Vagina (tissue), 2 donors: Measurements from ENCODE around the gene ATXN10. TPM values are rescaled to one million over a fixed set of nuclear protein-coding genes. Genes with fewer than 3 reads are reported as not detected.

Experiments
- DNase-seq, 2 donors: peaks; one replicate each; pipeline ENCODE4 v3.0.0-alpha.2; 2017; ENCODE audit errors: extremely low spot score in 2 of 2
- H3K27ac ChIP-seq: fragments of 200-600 bp; sonication (generic); one replicate; pipeline ENCODE4 v1.5.1; 2019
- H3K27me3 ChIP-seq: fragments of 200-600 bp; sonication (generic); one replicate; pipeline ENCODE4 v1.5.1; 2019
- H3K36me3 ChIP-seq, 2 donors: fragments of 200-600 bp; sonication (generic); one replicate each; pipeline ENCODE4 v1.5.1; 2017 to 2019
- H3K4me1 ChIP-seq: fragments of 200-600 bp; sonication (generic); one replicate; pipeline ENCODE4 v1.5.1; 2019
- H3K4me3 ChIP-seq, 2 donors: fragments of 200-600 bp; sonication (generic); 1 replicate in 1 of 2; 2 replicates in 1 of 2; pipeline ENCODE4 v1.5.1; 2016 to 2019
- H3K9me3 ChIP-seq: fragments of 200-600 bp; sonication (generic); one replicate; pipeline ENCODE4 v1.5.1; 2019
- POLR2A ChIP-seq, 2 donors: fragments of 450-650 bp; IDR thresholded peaks; one replicate each; pipeline ENCODE4 v1.6.1; 2017; ENCODE audit warnings: antibody characterized with exemption in 2 of 2, mild to moderate bottlenecking in 2 of 2, moderate library complexity in 2 of 2
- POLR2AphosphoS5 ChIP-seq, 2 donors: sonication (generic); formaldehyde crosslinking; IDR thresholded peaks; one replicate each; pipeline ENCODE4 v1.9.0; 2017; ENCODE audit warnings: antibody characterized with exemption in 2 of 2, mild to moderate bottlenecking in 2 of 2, low read depth in 1 of 2; ENCODE audit not compliant: insufficient read depth in 1 of 2
- intact Hi-C: fragments of 100-400 bp; cut with DNase I; formaldehyde crosslinking; loops from one replicate; pipeline ENCODE4 v1.15.1; 2023
- total RNA-seq: library from RNA; depleted of rRNA; stranded (reverse); fragments of >200 nt; gene quantifications from one replicate; pipeline ENCODE4 v1.2.3, GENCODE V29; 2016
- TF ChIP-seq, protein P1 (sequence below), 3 experiments: fragments of 450-650 bp in 2 of 3; fragments of 200-600 bp in 1 of 3; sonication (generic) in 1 of 3; IDR thresholded peaks; one replicate each; pipeline ENCODE4 v1.5.1; 2017 to 2019; ENCODE audit warnings: antibody characterized with exemption in 3 of 3, mild to moderate bottlenecking in 2 of 3, moderate library complexity in 2 of 3

The ATXN10 gene
- total RNA-seq, 1 donor from 2014 or later, result 116 TPM

DNA sequence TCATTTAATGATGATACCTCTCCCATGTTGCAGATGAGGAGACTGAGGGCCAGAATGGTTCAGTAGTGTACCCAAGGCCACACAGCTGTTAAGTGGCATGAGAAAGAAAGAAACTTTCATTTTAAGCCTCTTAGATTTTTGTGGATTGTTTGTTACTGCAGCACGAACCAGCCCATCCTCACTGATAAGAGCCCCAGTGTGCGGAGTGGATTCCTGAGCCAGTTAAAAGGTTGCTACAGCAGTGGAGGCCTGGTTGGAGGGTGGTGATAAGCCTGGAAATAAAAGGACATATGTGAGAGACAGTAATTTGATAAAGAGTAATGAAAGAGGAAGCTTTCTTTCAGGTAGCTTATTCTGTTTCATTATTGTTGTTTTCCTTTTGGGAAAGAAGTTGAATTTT lies 89.0 kb downstream of the ATXN10 start:
- H3K27ac ChIP-seq, result no peak overlapping the region
- intact Hi-C loops, result no loop called here
- no peaks in the 10 kb centered on the region for H3K9me3 ChIP-seq
- no peak overlapping the region for H3K4me3 ChIP-seq
- H3K36me3 ChIP-seq, result no peaks in the 10 kb centered on the region
- no peaks in the 10 kb centered on the region for H3K27me3 ChIP-seq
- no peak for DNase-seq
- TF ChIP-seq POLR2A (IDR thresholded peaks at IDR 0.05) (no peak), POLR2AphosphoS5 (IDR thresholded peaks at IDR 0.05; ENCODE audit: insufficient read depth in 1 of 2, low read depth in 1 of 2) (no peak)
- TF ChIP-seq, protein P1, sequence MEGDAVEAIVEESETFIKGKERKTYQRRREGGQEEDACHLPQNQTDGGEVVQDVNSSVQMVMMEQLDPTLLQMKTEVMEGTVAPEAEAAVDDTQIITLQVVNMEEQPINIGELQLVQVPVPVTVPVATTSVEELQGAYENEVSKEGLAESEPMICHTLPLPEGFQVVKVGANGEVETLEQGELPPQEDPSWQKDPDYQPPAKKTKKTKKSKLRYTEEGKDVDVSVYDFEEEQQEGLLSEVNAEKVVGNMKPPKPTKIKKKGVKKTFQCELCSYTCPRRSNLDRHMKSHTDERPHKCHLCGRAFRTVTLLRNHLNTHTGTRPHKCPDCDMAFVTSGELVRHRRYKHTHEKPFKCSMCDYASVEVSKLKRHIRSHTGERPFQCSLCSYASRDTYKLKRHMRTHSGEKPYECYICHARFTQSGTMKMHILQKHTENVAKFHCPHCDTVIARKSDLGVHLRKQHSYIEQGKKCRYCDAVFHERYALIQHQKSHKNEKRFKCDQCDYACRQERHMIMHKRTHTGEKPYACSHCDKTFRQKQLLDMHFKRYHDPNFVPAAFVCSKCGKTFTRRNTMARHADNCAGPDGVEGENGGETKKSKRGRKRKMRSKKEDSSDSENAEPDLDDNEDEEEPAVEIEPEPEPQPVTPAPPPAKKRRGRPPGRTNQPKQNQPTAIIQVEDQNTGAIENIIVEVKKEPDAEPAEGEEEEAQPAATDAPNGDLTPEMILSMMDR (IDR thresholded peaks at IDR 0.05), result no peak
- peaks cover 22% of the 10 kb centered on the region for H3K4me1 ChIP-seq

- Histone ChIP-seq H3K27ac (no peak overlapping the region), H3K9me3 (no peaks in the 10 kb centered on the region), H3K27me3 (no peaks in the 10 kb centered on the region), H3K4me1 (peaks cover 5% of the 10 kb centered on the region), H3K36me3 (no peaks in the 10 kb centered on the region), H3K4me3 (no peak overlapping the region)
- TF ChIP-seq POLR2A (IDR thresholded peaks at IDR 0.05) (no peak), POLR2AphosphoS5 (IDR thresholded peaks at IDR 0.05; ENCODE audit: insufficient read depth in 1 of 2, low read depth in 1 of 2) (no peak)
- TF ChIP-seq, protein P1 (IDR thresholded peaks at IDR 0.05), result no peak
- intact Hi-C loops, result no loop called here
- DNase-seq, result no peak
Measured at GRCh38 chr22:45762545-45763235, 91.1 kb downstream of the ATXN10 start.

GRCh38 chr22:45763236-45763624 lies 91.6 kb downstream of the ATXN10 start:
- DNase-seq, result no peak
- Histone ChIP-seq H3K4me3 (no peak overlapping the region), H3K27me3 (no peaks in the 10 kb centered on the region), H3K27ac (no peak overlapping the region), H3K36me3 (no peaks in the 10 kb centered on the region), H3K9me3 (no peaks in the 10 kb centered on the region), H3K4me1 (no peaks in the 10 kb centered on the region)
- intact Hi-C loops, result no loop called here
- TF ChIP-seq, protein P1 (IDR thresholded peaks at IDR 0.05), result no peak
- TF ChIP-seq POLR2A (IDR thresholded peaks at IDR 0.05) (no peak), POLR2AphosphoS5 (IDR thresholded peaks at IDR 0.05; ENCODE audit: insufficient read depth in 1 of 2, low read depth in 1 of 2) (no peak)

GRCh38 chr22:45768490-45768889 lies 96.9 kb downstream of the ATXN10 start:
- no peaks in the 10 kb centered on the region for H3K4me1 ChIP-seq
- no peak for DNase-seq
- TF ChIP-seq POLR2AphosphoS5 (IDR thresholded peaks at IDR 0.05; ENCODE audit: insufficient read depth in 1 of 2, low read depth in 1 of 2), result no peak
- TF ChIP-seq, protein P1 (IDR thresholded peaks at IDR 0.05), result no peak
- TF ChIP-seq POLR2A (IDR thresholded peaks at IDR 0.05), result no peak
- no peak overlapping the region for H3K27ac ChIP-seq
- H3K27me3 ChIP-seq, result no peaks in the 10 kb centered on the region
- no peaks in the 10 kb centered on the region for H3K36me3 ChIP-seq
- H3K9me3 ChIP-seq, result no peaks in the 10 kb centered on the region
- intact Hi-C loops, result no loop called here
- H3K4me3 ChIP-seq, result no peak overlapping the region

DNA sequence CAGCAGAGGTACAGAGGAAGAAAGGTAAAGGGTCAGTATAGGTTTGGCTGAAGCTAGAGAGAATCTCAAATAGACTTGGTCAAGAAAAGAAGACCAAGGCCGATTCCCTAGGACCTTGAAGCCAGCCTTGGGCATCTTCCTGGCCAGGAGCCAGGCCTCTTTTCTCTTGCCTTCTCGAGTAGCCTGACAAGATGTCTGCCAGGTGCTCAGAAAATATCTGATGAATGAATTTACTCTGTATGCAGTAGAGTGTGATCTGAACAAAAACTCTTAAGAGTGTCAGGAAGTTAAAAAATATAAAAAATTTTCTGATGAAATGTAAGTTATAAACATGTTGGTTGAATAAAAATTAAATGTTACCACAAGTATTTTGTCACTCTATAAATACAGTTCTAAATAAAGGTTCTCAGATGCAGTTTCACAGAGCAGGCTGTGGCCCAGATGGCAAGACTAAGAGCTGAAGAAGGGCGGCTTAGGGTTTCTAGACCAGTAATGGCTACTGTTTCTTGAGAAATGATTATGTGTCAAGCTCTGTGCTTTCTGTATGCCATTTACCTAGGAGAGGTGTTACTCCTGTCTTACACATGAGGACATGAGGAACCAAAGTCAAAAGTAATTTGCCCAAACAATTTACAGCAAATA lies 98.1 kb downstream of the ATXN10 start:
- Histone ChIP-seq H3K4me3 (no peak overlapping the region), H3K27ac (no peak overlapping the region), H3K36me3 (no peaks in the 10 kb centered on the region), H3K9me3 (no peaks in the 10 kb centered on the region), H3K4me1 (no peaks in the 10 kb centered on the region), H3K27me3 (no peaks in the 10 kb centered on the region)
- intact Hi-C loops, result no loop called here
- TF ChIP-seq, protein P1 (IDR thresholded peaks at IDR 0.05), result no peak
- TF ChIP-seq POLR2A (IDR thresholded peaks at IDR 0.05), result no peak
- TF ChIP-seq POLR2AphosphoS5 (IDR thresholded peaks at IDR 0.05; ENCODE audit: insufficient read depth in 1 of 2, low read depth in 1 of 2), result no peak
- DNase-seq, result no peak
